Activated CD8-positive, alpha-beta T cell treated with anti-CD3 and anti-CD28 coated beads for 36 hours (primary cell): Measurements from ENCODE around the gene GAS2. TPM values are rescaled to one million over a fixed set of nuclear protein-coding genes. Genes with fewer than 3 reads are reported as not detected.

Experiments
- ATAC-seq: fragments of 200-7000 bp; cut with Tn5 transposase; one replicate; pipeline ENCODE4 v1.10.0; 2021; ENCODE audit warnings: mild to moderate bottlenecking, moderate library complexity
- CTCF ChIA-PET: fragments of 350-600 bp; sonication (Branson Sonifier 250); formaldehyde crosslinking; loops from one replicate; lab custom pipeline; 2021; ENCODE audit warnings: antibody characterized with exemption; lab: Charles Lee
- POLR2A ChIA-PET: fragments of 350-600 bp; sonication (Branson Sonifier 250); formaldehyde crosslinking; loops from one replicate; lab custom pipeline; 2021; ENCODE audit warnings: antibody characterized with exemption; lab: Charles Lee
- DNase-seq: peaks from one replicate; pipeline ENCODE4 v3.0.0-alpha.2; 2020
- H3K27ac Mint-ChIP-seq: one replicate; pipeline ENCODE4 v1.8.0; 2021; ENCODE audit warnings: mild to moderate bottlenecking, mixed read lengths
- H3K27me3 Mint-ChIP-seq: one replicate; pipeline ENCODE4 v1.8.0; 2021; ENCODE audit warnings: mixed read lengths
- H3K36me3 Mint-ChIP-seq: one replicate; pipeline ENCODE4 v1.8.0; 2021; ENCODE audit warnings: low read depth, mixed read lengths
- H3K4me1 Mint-ChIP-seq: one replicate; pipeline ENCODE4 v1.8.0; 2021; ENCODE audit warnings: low read depth, mixed read lengths
- H3K4me3 Mint-ChIP-seq: one replicate; pipeline ENCODE4 v1.8.0; 2021; ENCODE audit warnings: mild to moderate bottlenecking, moderate library complexity, mixed read lengths
- H3K9me3 Mint-ChIP-seq: one replicate; pipeline ENCODE4 v1.8.0; 2021; ENCODE audit warnings: mixed read lengths
- CTCF ChIP-seq: fragments of 200-600 bp; IDR thresholded peaks from one replicate; pipeline ENCODE4 v1.8.0; 2022; ENCODE audit warnings: antibody characterized with exemption, mild to moderate bottlenecking
- intact Hi-C: fragments of 100-400 bp; cut with micrococcal nuclease; formaldehyde crosslinking; loops from one replicate; pipeline ENCODE4 v1.10.0; 2022
- total RNA-seq, 2 experiments: library from RNA; stranded (reverse); gene quantifications; one replicate each; pipeline ENCODE4 v1.2.3, GENCODE V29; 2021

The GAS2 gene
- total RNA-seq, 2 experiments from 2014 or later, result 0.99 to 2.6 TPM

DNA sequence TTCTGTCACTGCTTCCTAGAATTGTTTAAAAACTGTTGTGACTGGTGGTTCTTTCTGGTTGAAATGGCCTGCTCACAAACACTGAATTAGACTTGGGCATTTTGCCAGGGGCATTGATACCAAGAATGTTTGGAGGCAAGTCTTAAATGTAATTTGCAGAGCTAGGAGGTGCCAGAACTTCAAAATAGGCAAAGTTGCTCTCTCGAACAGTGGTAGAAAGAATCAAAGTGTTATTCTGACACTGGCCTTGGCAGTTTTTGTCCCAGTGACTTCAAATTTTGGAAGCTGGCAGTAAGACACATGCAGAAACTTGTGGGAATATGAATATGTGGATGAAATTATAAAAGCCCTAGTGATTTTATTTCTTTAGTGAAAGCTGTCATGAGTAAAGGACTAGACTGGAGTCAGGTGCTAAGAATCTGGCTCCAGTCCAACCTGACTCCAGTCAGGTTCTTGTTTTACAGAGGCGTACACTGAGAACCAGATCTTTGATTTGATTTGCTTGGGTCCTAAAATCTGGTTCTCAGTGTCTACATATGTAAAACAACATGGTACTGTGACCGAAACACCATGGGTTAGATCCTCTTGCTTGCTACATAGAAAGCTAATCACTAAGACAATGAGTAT lies 142.3 kb downstream of the GAS2 start:
- ATAC-seq (no peak), DNase-seq (no peak)
- no peak overlapping the region for H3K27ac Mint-ChIP-seq
- peaks cover 11% of the 10 kb centered on the region for H3K9me3 Mint-ChIP-seq
- peaks cover 3% of the 10 kb centered on the region for H3K27me3 Mint-ChIP-seq
- peaks cover 5% of the 10 kb centered on the region for H3K36me3 Mint-ChIP-seq
- CTCF ChIA-PET, result interaction anchor here (0.7 kb wide), 1 partner anchor 21 kb away, joined by 3 read pairs; the partner anchor contains the start of gene SVIP
- POLR2A ChIA-PET, result no interaction called here
- intact Hi-C loops, result no loop called here
- no peaks in the 10 kb centered on the region for H3K4me1 Mint-ChIP-seq
- H3K4me3 Mint-ChIP-seq, result no peak overlapping the region
- no peak for TF ChIP-seq CTCF

DNA sequence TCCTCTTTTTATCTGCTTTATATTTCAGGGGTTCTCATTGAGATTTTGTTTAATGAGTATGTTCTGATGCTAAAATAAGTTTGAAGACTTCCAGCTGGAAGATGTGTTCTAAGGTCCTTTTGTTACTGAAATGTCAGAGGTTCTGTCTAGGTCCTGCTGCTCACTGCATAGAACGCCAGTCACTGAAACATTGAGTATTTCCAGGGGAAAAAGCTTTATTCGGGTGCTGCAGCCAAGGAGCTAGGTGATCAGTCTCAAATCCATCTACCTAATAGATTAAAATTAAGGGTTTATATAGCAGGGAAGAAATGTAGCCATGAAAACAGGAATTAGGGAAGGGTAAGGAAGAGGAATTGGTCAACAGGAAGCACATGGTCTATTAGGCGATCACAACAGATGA lies 143.5 kb downstream of the GAS2 start:
- POLR2A ChIA-PET, result interaction anchor here (1.4 kb wide), 1 partner anchor 19 kb away, joined by 3 read pairs; no protein-coding TSS in a partner anchor
- no peak for ATAC-seq
- H3K27ac Mint-ChIP-seq, result no peak overlapping the region
- no peak for DNase-seq
- H3K27me3 Mint-ChIP-seq, result peaks cover 3% of the 10 kb centered on the region
- no peak overlapping the region for H3K4me3 Mint-ChIP-seq
- H3K9me3 Mint-ChIP-seq, result peaks cover 13% of the 10 kb centered on the region
- no peak for TF ChIP-seq CTCF
- H3K4me1 Mint-ChIP-seq, result no peaks in the 10 kb centered on the region
- H3K36me3 Mint-ChIP-seq, result peaks cover 5% of the 10 kb centered on the region
- intact Hi-C loops, result no loop called here
- CTCF ChIA-PET, result interaction anchor here (1.6 to 2.4 kb wide), 2 partner anchors 19 to 22 kb away, joined by 4 to 6 read pairs; partner anchors contain the start of gene SVIP

DNA sequence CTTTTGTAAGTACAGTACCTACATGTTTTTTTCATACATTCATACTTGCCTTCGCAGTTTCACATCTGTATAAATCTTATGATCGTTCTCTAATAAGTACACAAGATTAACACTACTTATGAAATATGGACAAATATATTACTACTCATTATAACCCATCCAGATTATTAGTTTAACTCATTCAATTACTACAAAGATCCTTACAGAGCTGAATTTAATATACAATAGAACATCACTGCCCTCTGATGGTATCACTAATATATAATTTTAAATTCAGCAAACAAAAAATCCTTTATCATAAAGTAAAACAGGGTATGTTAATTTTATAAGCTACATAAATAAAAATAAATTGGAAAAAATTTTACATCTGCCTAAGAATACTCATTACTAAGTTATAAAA lies 155.8 kb downstream of the GAS2 start:
- Mint-ChIP-seq H3K27me3 (no peaks in the 10 kb centered on the region), H3K4me1 (peaks cover under 1% of the 10 kb centered on the region), H3K27ac (no peak overlapping the region), H3K9me3 (peaks cover 8% of the 10 kb centered on the region), H3K36me3 (peaks cover 60% of the 10 kb centered on the region), H3K4me3 (no peak overlapping the region)
- ChIA-PET CTCF (interaction anchor here (1.5 kb wide), 1 partner anchor 34 kb away, joined by 7 read pairs; no protein-coding TSS in a partner anchor), POLR2A (no interaction called here)
- intact Hi-C loops, result no loop called here
- DNase-seq (no peak), ATAC-seq (no peak)
- no peak for TF ChIP-seq CTCF

DNA sequence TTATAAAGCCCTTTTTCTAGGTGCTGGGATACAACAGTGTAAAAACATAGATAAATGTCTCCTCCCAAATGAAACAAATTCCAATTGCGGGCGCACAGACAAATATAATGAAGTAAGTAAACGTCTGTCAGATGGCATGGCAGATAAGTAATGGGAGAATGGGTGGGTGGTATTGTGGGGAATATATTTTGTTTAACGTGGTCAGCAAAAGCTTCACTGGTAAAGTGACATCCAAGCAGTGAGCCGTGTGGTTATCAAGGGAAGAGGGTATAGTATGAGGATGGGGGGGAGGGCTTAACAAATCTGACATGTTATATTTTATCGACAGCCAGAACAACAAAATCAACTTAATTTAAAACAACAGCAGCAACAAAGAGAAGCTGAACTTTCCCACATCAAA lies 162.0 kb downstream of the GAS2 start:
- peak overlapping the region; percentile 92 for H3K27ac Mint-ChIP-seq
- ATAC-seq, result no peak
- TF ChIP-seq CTCF, result no peak
- no peaks in the 10 kb centered on the region for H3K9me3 Mint-ChIP-seq
- H3K4me1 Mint-ChIP-seq, result peaks cover 15% of the 10 kb centered on the region
- intact Hi-C loops, result no loop called here
- DNase-seq, result no peak
- ChIA-PET CTCF (interaction anchor here (1.0 to 2.8 kb wide), 7 partner anchors 10 to 157 kb away, joined by 3 to 14 read pairs (median 5); no protein-coding TSS in a partner anchor), POLR2A (interaction anchor here (1.4 to 2.0 kb wide), 3 partner anchors 15 to 203 kb away, joined by 3 to 11 read pairs (median 3); partner anchors contain the start of gene FANCF)
- peaks cover 18% of the 10 kb centered on the region for H3K36me3 Mint-ChIP-seq
- no peaks in the 10 kb centered on the region for H3K27me3 Mint-ChIP-seq
- peak overlapping the region; percentile 87 for H3K4me3 Mint-ChIP-seq
